Calu3 (cell line): ENCODE data around the gene SLC26A8. TPM values are rescaled to one million over a fixed set of nuclear protein-coding genes. Genes with fewer than 3 reads are reported as not detected.

Experiments
- Bru-seq: library from RNA; stranded (reverse); fragments of 400-500 nt; gene quantifications from one replicate; lab custom pipeline; 2021; lab: Mats Ljungman, UMichigan
- BruChase-seq, 2 experiments: library from RNA; stranded (reverse); fragments of 400-500 nt; gene quantifications; one replicate each; lab custom pipeline; 2021; lab: Mats Ljungman, UMichigan
- BruUV-seq: library from RNA; stranded (reverse); fragments of 400-500 nt; replicated peaks from 2 replicates; lab custom pipeline; 2021; lab: Mats Ljungman, UMichigan
- CTCF ChIA-PET: fragments of 300-600 bp; sonication (Branson Sonifier 250); formaldehyde crosslinking; loops from one replicate; lab custom pipeline; 2022; ENCODE audit warnings: antibody characterized with exemption; lab: Charles Lee
- DNase-seq: peaks from one replicate; pipeline ENCODE4 v3.0.0; 2022
- H3K27ac Mint-ChIP-seq: one replicate; pipeline ENCODE4 v1.8.0; 2022; ENCODE audit warnings: mixed read lengths; ENCODE audit not compliant: unreplicated experiment
- H3K27me3 Mint-ChIP-seq: one replicate; pipeline ENCODE4 v1.8.0; 2022; ENCODE audit warnings: mixed read lengths; ENCODE audit not compliant: unreplicated experiment
- H3K36me3 Mint-ChIP-seq: one replicate; pipeline ENCODE4 v1.8.0; 2022; ENCODE audit warnings: mild to moderate bottlenecking, moderate library complexity, mixed read lengths; ENCODE audit not compliant: insufficient read depth, unreplicated experiment
- H3K4me1 Mint-ChIP-seq: one replicate; pipeline ENCODE4 v1.8.0; 2022; ENCODE audit warnings: mild to moderate bottlenecking, low read depth, mixed read lengths; ENCODE audit not compliant: unreplicated experiment
- H3K4me3 Mint-ChIP-seq: one replicate; pipeline ENCODE4 v1.8.0; 2022; ENCODE audit warnings: mild to moderate bottlenecking, low read depth, moderate library complexity, mixed read lengths; ENCODE audit not compliant: unreplicated experiment
- H3K9me3 Mint-ChIP-seq: one replicate; pipeline ENCODE4 v1.8.0; 2022; ENCODE audit warnings: low read depth, mixed read lengths; ENCODE audit not compliant: unreplicated experiment
- intact Hi-C: fragments of 100-400 bp; cut with micrococcal nuclease; formaldehyde crosslinking; loops from one replicate; pipeline ENCODE4 v1.10.0; 2022; ENCODE audit not compliant: unreplicated experiment
- long read RNA-seq: library from polyadenylated mRNA; stranded (forward); transcript quantifications from one replicate; pipeline ENCODE4 v2.0.0, GENCODE V29; 2022
- total RNA-seq: library from RNA; stranded (reverse); gene quantifications from 2 replicates; pipeline ENCODE4 v1.2.3, GENCODE V29; 2022
- TF ChIP-seq, protein P1 (sequence below): fragments of 200-600 bp; IDR thresholded peaks from one replicate; pipeline ENCODE4 v1.8.0; 2022; ENCODE audit warnings: antibody characterized with exemption; ENCODE audit not compliant: unreplicated experiment

SLC26A8 gene, protein sequence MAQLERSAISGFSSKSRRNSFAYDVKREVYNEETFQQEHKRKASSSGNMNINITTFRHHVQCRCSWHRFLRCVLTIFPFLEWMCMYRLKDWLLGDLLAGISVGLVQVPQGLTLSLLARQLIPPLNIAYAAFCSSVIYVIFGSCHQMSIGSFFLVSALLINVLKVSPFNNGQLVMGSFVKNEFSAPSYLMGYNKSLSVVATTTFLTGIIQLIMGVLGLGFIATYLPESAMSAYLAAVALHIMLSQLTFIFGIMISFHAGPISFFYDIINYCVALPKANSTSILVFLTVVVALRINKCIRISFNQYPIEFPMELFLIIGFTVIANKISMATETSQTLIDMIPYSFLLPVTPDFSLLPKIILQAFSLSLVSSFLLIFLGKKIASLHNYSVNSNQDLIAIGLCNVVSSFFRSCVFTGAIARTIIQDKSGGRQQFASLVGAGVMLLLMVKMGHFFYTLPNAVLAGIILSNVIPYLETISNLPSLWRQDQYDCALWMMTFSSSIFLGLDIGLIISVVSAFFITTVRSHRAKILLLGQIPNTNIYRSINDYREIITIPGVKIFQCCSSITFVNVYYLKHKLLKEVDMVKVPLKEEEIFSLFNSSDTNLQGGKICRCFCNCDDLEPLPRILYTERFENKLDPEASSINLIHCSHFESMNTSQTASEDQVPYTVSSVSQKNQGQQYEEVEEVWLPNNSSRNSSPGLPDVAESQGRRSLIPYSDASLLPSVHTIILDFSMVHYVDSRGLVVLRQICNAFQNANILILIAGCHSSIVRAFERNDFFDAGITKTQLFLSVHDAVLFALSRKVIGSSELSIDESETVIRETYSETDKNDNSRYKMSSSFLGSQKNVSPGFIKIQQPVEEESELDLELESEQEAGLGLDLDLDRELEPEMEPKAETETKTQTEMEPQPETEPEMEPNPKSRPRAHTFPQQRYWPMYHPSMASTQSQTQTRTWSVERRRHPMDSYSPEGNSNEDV
- 0.10 TPM in 1 of 2 replicates, not detected in the other for total RNA-seq
- Bru-seq, nascent RNA = percentile 4 among the genes with signal in this experiment
- percentile 7 among the genes with signal in this experiment for BruChase-seq, experiment 1, labeled RNA remaining after a 6-hour chase
- BruChase-seq, experiment 2, labeled RNA remaining after a 2-hour chase = percentile 7 among the genes with signal in this experiment
- long read RNA-seq, partial matches to known transcripts = 0 of 5 reads
- long read RNA-seq, other reads (novel, unspliced or antisense) = 5 of 5 reads

DNA sequence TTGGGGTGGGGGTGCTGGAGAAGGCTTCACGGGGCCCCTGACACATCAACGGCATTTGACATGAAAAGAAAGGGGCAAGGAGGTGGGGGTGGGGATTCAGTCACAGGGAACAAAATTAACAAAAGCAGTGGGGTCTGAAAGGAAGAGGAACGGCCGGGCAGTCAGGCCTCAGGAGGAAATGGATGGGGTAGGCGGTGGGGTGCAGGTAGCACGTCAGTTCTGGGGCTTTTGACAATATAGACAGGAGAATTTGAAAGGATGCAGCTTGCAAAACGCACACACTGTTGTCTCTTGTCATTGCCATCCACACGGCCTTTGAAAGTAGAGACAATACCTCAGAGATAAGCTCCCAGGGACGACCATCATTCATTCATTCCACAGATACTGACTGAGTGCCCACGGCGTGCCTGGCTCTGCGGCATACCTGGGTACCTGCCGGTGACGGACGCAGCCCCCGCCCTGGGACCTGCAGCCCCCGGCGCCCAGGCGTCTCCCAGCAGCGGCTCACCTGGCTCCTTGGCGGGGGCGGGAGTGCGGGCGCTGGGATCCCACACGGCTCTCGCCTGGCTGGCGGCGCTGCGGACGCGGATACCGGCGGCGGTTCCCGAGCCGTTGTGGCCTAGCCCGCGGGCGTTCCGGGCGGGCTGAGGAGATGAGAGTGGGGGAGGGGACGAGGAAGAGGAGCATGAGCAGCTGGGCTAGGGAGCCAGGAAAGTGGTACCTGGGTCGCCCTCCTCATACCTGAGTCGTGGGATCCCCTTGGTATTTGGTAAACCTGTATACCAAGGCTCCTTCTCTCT, at the start of gene SLC26A8:
Gene SLC26A8 (minus strand): TSS at position 646 of the 800 bp plus-strand sequence. CDS start 4,934 bp downstream, outside the sequence.
- H3K4me1 Mint-ChIP-seq = peaks cover 8% of the 10 kb centered on the region
- CTCF ChIA-PET = no interaction called here
- no peak for DNase-seq
- TF ChIP-seq, protein P1, sequence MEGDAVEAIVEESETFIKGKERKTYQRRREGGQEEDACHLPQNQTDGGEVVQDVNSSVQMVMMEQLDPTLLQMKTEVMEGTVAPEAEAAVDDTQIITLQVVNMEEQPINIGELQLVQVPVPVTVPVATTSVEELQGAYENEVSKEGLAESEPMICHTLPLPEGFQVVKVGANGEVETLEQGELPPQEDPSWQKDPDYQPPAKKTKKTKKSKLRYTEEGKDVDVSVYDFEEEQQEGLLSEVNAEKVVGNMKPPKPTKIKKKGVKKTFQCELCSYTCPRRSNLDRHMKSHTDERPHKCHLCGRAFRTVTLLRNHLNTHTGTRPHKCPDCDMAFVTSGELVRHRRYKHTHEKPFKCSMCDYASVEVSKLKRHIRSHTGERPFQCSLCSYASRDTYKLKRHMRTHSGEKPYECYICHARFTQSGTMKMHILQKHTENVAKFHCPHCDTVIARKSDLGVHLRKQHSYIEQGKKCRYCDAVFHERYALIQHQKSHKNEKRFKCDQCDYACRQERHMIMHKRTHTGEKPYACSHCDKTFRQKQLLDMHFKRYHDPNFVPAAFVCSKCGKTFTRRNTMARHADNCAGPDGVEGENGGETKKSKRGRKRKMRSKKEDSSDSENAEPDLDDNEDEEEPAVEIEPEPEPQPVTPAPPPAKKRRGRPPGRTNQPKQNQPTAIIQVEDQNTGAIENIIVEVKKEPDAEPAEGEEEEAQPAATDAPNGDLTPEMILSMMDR = no peak
- no peak within 1 kb of the TSS for H3K4me3 Mint-ChIP-seq
- intact Hi-C loops = no loop called here
- peaks cover 23% of the 10 kb centered on the region for H3K36me3 Mint-ChIP-seq
- no peak within 1 kb of the TSS for H3K27ac Mint-ChIP-seq
- no peaks in the 10 kb centered on the region for H3K27me3 Mint-ChIP-seq
- BruUV-seq = no TSS peak
- no peaks in the 10 kb centered on the region for H3K9me3 Mint-ChIP-seq

DNA sequence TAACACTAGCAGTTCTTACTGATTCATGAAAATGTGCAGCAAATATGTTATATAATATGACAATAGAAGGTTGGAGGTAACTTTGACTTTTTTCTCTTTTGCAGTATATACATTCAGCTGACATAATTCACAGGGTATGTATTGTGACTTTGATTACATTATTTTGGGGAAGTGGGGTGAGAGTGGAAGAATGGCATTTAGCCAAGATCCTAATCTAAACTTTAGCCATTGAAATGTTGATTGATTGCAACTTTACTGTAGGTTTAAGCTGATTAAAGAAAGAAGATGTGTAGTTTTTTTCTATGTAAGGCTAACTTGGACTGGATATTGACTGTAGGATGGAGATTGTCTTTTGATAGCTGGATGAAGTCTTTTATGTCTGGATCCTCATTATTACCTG, 49.1 kb upstream of the SLC26A8 start:
- no TSS peak for BruUV-seq
- TF ChIP-seq, protein P1 = no peak
- CTCF ChIA-PET = interaction anchor here (0.9 kb wide), 2 partner anchors 29 to 45 kb away, joined by 3 to 9 read pairs; partner anchors contain the start of gene MAPK14
- H3K36me3 Mint-ChIP-seq = no peaks in the 10 kb centered on the region
- H3K4me1 Mint-ChIP-seq = peaks cover 4% of the 10 kb centered on the region
- no peak overlapping the region for H3K4me3 Mint-ChIP-seq
- no peaks in the 10 kb centered on the region for H3K27me3 Mint-ChIP-seq
- H3K9me3 Mint-ChIP-seq = no peaks in the 10 kb centered on the region
- intact Hi-C loops = no loop called here
- no peak for DNase-seq
- H3K27ac Mint-ChIP-seq = no peak overlapping the region

DNA sequence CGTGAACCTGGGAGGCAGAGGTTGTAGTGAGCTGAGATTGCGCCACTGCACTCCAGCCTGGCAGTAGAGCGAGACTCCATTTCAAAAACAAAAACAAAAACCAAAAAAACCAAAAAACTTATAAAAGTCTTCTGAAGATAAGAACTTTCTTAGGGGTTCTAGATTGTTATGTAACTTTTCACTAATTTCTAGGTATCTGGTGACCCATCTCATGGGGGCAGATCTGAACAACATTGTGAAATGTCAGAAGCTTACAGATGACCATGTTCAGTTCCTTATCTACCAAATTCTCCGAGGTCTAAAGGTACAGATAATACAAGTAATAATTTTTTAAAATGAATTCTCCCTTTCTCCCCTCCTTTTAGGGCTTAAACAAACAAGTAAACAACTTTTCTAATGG, 48.2 kb upstream of the SLC26A8 start:
- peaks cover 3% of the 10 kb centered on the region for H3K9me3 Mint-ChIP-seq
- intact Hi-C loops = no loop called here
- H3K27me3 Mint-ChIP-seq = no peaks in the 10 kb centered on the region
- H3K36me3 Mint-ChIP-seq = no peaks in the 10 kb centered on the region
- CTCF ChIA-PET = interaction anchor here (0.7 kb wide), 1 partner anchor 253 kb away, joined by 3 read pairs; no protein-coding TSS in a partner anchor
- no peak for DNase-seq
- H3K4me3 Mint-ChIP-seq = no peak overlapping the region
- H3K27ac Mint-ChIP-seq = no peak overlapping the region
- peaks cover 13% of the 10 kb centered on the region for H3K4me1 Mint-ChIP-seq
- BruUV-seq = no TSS peak
- TF ChIP-seq, protein P1 = no peak
